Thyroid gland (tissue), 4 donors: Measurements from ENCODE around the gene SNRPA.

ENCODE experiments used
- CTCF ChIP-seq, 6 experiments: fragments of 200-600 bp in 3 of 6; fragments of 450-650 bp in 3 of 6; sonication (generic) in 3 of 6; IDR thresholded peaks; one replicate each; pipeline ENCODE4 v1.5.1; 2016 to 2019; ENCODE audit warnings: antibody characterized with exemption in 6 of 6, mild to moderate bottlenecking in 2 of 6, inconsistent platforms in 1 of 6, moderate library complexity in 1 of 6
- POLR2A ChIP-seq, 2 donors: fragments of 450-650 bp; IDR thresholded peaks; one replicate each; pipeline ENCODE4 v1.6.1; 2017; ENCODE audit warnings: antibody characterized with exemption in 2 of 2, mild to moderate bottlenecking in 2 of 2, moderate library complexity in 1 of 2

DNA sequence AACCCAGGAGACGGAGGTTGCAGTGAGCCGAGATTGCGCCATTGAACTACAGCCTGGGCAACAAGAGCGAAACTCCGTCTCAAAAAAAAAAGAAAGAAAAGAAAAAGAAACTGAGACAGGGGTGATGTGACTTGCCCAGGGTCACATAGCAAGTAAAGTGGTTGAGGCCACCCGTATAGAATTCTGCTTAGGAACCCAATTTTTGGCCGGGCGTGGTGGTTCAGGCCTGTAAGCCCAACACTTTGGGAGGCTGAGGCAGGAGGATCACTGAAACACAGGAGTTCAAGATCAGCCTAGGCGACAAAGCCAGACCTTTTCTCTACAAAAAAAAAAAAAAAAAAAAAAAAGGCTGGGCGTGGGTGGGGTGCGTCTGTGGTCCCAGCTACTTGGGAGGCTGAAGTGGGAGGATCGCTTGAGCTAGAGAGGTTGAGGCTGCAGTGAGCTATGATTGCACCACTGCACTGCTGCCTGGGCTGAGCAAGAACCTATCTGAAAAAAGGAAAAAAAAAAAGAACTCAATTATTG, 1.3 kb downstream of the SNRPA start:
- TF ChIP-seq POLR2A (IDR thresholded peaks at IDR 0.05) = no peak
- TF ChIP-seq CTCF (IDR thresholded peaks at IDR 0.05) = no peak
